Fibroblast of lung (primary cell): ENCODE results near the gene GRHL1. TPM values are rescaled to one million over a fixed set of nuclear protein-coding genes. Genes with fewer than 3 reads are reported as not detected.
A peak's percentile ranks its signal among the peaks of the same experiment; 100 is the strongest.

Source experiments
- DNase-seq, 2 donors: peaks; one replicate each; pipeline versions ENCODE4 v3.0.0 to v3.0.0-alpha.2; 2010; ENCODE audit warnings: low read depth in 2 of 2
- H2AFZ ChIP-seq: 2 replicates; pipeline ENCODE4 v1.5.1; 2012; ENCODE audit warnings: low read length, control low read depth, inconsistent platforms
- H3K27ac ChIP-seq: 2 replicates; pipeline ENCODE4 v1.5.1; 2011; ENCODE audit warnings: low read length, control low read depth; ENCODE audit not compliant: insufficient read depth
- H3K27me3 ChIP-seq: 2 replicates; pipeline ENCODE4 v1.5.1; 2011; ENCODE audit warnings: mild to moderate bottlenecking, low read length; ENCODE audit not compliant: control insufficient read depth, insufficient read depth
- H3K36me3 ChIP-seq: 2 replicates; pipeline ENCODE4 v1.5.1; 2011; ENCODE audit warnings: low read length; ENCODE audit not compliant: control insufficient read depth, insufficient read depth
- H3K4me1 ChIP-seq: 2 replicates; pipeline ENCODE4 v1.5.1; 2011; ENCODE audit warnings: low read length; ENCODE audit not compliant: control insufficient read depth, insufficient read depth; ENCODE audit errors: extremely low read depth
- H3K4me2 ChIP-seq: 2 replicates; pipeline ENCODE4 v1.5.1; 2011; ENCODE audit warnings: low read length, control low read depth; ENCODE audit not compliant: insufficient read depth; ENCODE audit errors: extremely low read depth
- H3K4me3 ChIP-seq, 4 experiments: fragments of 200-600 bp in 1 of 4; sonication (generic) in 1 of 4; replicated peaks in 1 of 4; 2 replicates each; pipeline ENCODE4 v1.5.1; 2011 to 2016; ENCODE audit warnings: low read length in 4 of 4, low read depth in 3 of 4, mild to moderate bottlenecking in 3 of 4, control low read depth in 2 of 4, inconsistent platforms in 1 of 4, mixed read lengths in 1 of 4; ENCODE audit not compliant: insufficient read depth in 1 of 4; ENCODE audit errors: control extremely low read depth in 1 of 4
- H3K79me2 ChIP-seq: 2 replicates; pipeline ENCODE4 v1.5.1; 2012; ENCODE audit warnings: mild to moderate bottlenecking, low read length, inconsistent platforms; ENCODE audit not compliant: control insufficient read depth, insufficient read depth
- H3K9ac ChIP-seq: 2 replicates; pipeline ENCODE4 v1.5.1; 2011; ENCODE audit warnings: mild to moderate bottlenecking, low read length, control low read depth; ENCODE audit not compliant: insufficient read depth
- H3K9me3 ChIP-seq: 2 replicates; pipeline ENCODE4 v1.5.1; 2012; ENCODE audit warnings: low read depth, low read length; ENCODE audit not compliant: control insufficient read depth, insufficient read depth
- H4K20me1 ChIP-seq: 2 replicates; pipeline ENCODE4 v1.5.1; 2011; ENCODE audit warnings: low read length; ENCODE audit not compliant: control insufficient read depth, insufficient read depth; ENCODE audit errors: extremely low read depth
- CTCF ChIP-seq, 2 donors: IDR thresholded peaks in 1 of 2; conservative IDR thresholded peaks in 1 of 2; 1 replicate in 1 of 2; 2 replicates in 1 of 2; pipeline ENCODE4 v1.5.1; 2011 to 2012; ENCODE audit warnings: low read length in 2 of 2, control low read depth in 1 of 2, inconsistent platforms in 1 of 2, low read depth in 1 of 2, mild to moderate bottlenecking in 1 of 2
- EZH2 ChIP-seq: IDR thresholded peaks from 2 replicates; pipeline ENCODE4 v1.5.1; 2012; ENCODE audit warnings: low read length, control low read depth, mild to moderate bottlenecking; ENCODE audit errors: missing control alignments
- polyA plus RNA-seq, 2 donors: library from polyadenylated mRNA; depleted of rRNA in 1 of 2; stranded (reverse) in 1 of 2; unstranded in 1 of 2; fragments of >200 nt; gene quantifications; 2 replicates each; pipeline ENCODE4 v1.2.1, GENCODE V29; 2011 to 2012; ENCODE audit warnings: missing spikeins in 1 of 2
- total RNA-seq: library from RNA; depleted of rRNA; stranded (reverse); fragments of >200 nt; gene quantifications from 2 replicates; pipeline ENCODE4 v1.2.1, GENCODE V29; 2014

GRHL1 gene
- total and polyA plus RNA-seq, 2 donors (not counting 1 experiment from before 2014, with no cell fraction given), result 0.65 to 0.99 TPM

- Histone ChIP-seq H3K4me3 (no peak overlapping the region), H3K9ac (no peak overlapping the region), H3K4me2 (no peak overlapping the region), H3K9me3 (no peaks in the 10 kb centered on the region), H4K20me1 (no peaks in the 10 kb centered on the region), H3K79me2 (no peaks in the 10 kb centered on the region), H2AFZ (no peak overlapping the region), H3K4me1 (peaks cover 14% of the 10 kb centered on the region), H3K27ac (no peak overlapping the region), H3K36me3 (no peaks in the 10 kb centered on the region), H3K27me3 (peaks cover 2% of the 10 kb centered on the region)
- TF ChIP-seq EZH2, result no peak
- TF ChIP-seq CTCF (conservative IDR thresholded peaks at IDR 0.05 in 1 of 2, IDR thresholded peaks at IDR 0.05 in 1 of 2; ENCODE audit: low read depth in 1 of 2, low read length in 2 of 2), result no peak
- DNase-seq, result no peak
Measured at GRCh38 chr2:10005461-10006235, 54.2 kb downstream of the GRHL1 start.

GRCh38 chr2:10006236-10007161 is 55.0 kb downstream of the GRHL1 start:
- Histone ChIP-seq H4K20me1 (no peaks in the 10 kb centered on the region), H3K27ac (no peak overlapping the region), H3K9me3 (no peaks in the 10 kb centered on the region), H3K36me3 (no peaks in the 10 kb centered on the region), H3K27me3 (peaks cover 2% of the 10 kb centered on the region), H2AFZ (no peak overlapping the region), H3K4me2 (no peak overlapping the region), H3K79me2 (no peaks in the 10 kb centered on the region), H3K4me3 (no peak overlapping the region), H3K4me1 (peaks cover 14% of the 10 kb centered on the region), H3K9ac (no peak overlapping the region)
- TF ChIP-seq EZH2, result no peak
- TF ChIP-seq CTCF (conservative IDR thresholded peaks at IDR 0.05 in 1 of 2, IDR thresholded peaks at IDR 0.05 in 1 of 2; ENCODE audit: low read depth in 1 of 2, low read length in 2 of 2), result no peak
- DNase-seq, result peak in 1 of 2 donors; percentile 23

GRCh38 chr2:10007435-10007834 is 55.9 kb downstream of the GRHL1 start:
- peak in 1 of 2 donors; percentile 28 for DNase-seq
- no peaks in the 10 kb centered on the region for H3K79me2 ChIP-seq
- no peak overlapping the region for H2AFZ ChIP-seq
- H3K4me2 ChIP-seq, result peak overlapping the region; percentile 8
- H3K27me3 ChIP-seq, result peaks cover 2% of the 10 kb centered on the region
- H3K4me3 ChIP-seq, result no peak overlapping the region
- no peak overlapping the region for H3K9ac ChIP-seq
- no peaks in the 10 kb centered on the region for H4K20me1 ChIP-seq
- no peak overlapping the region for H3K27ac ChIP-seq
- no peaks in the 10 kb centered on the region for H3K9me3 ChIP-seq
- TF ChIP-seq CTCF (conservative IDR thresholded peaks at IDR 0.05 in 1 of 2, IDR thresholded peaks at IDR 0.05 in 1 of 2; ENCODE audit: low read depth in 1 of 2, low read length in 2 of 2) (no peak), EZH2 (no peak)
- H3K36me3 ChIP-seq, result no peaks in the 10 kb centered on the region
- peaks cover 14% of the 10 kb centered on the region for H3K4me1 ChIP-seq
